WTC11 (cell line): ENCODE data around the gene CORO6. TPM values are rescaled to one million over a fixed set of nuclear protein-coding genes. Genes with fewer than 3 reads are reported as not detected.

Experiments used
- ATAC-seq: fragments of 200-7000 bp; cut with Tn5 transposase; 2 replicates; pipeline ENCODE4 v1.10.0; 2021; ENCODE audit warnings: mild to moderate bottlenecking, moderate library complexity
- CTCF ChIA-PET: fragments of 300-600 bp; sonication (Branson Sonifier 250); formaldehyde crosslinking; loops from one replicate; lab custom pipeline; 2021; ENCODE audit warnings: antibody characterized with exemption; lab: Charles Lee
- POLR2A ChIA-PET: fragments of 350-600 bp; sonication (Branson Sonifier 250); formaldehyde crosslinking; loops from one replicate; lab custom pipeline; 2021; ENCODE audit warnings: antibody characterized with exemption; lab: Charles Lee
- DNase-seq: peaks from one replicate; pipeline ENCODE4 v3.0.0; 2021; ENCODE audit warnings: low spot score
- H3K27ac Mint-ChIP-seq: 2 replicates; pipeline ENCODE4 v1.8.0; 2021; ENCODE audit warnings: mixed read lengths
- H3K27me3 Mint-ChIP-seq: 2 replicates; pipeline ENCODE4 v1.8.0; 2021; ENCODE audit warnings: low read depth, mild to moderate bottlenecking, moderate library complexity, mixed read lengths
- H3K36me3 Mint-ChIP-seq: 2 replicates; pipeline ENCODE4 v1.8.0; 2021; ENCODE audit warnings: mixed read lengths
- H3K4me1 Mint-ChIP-seq: 2 replicates; pipeline ENCODE4 v1.8.0; 2022; ENCODE audit warnings: mixed read lengths
- H3K4me3 Mint-ChIP-seq: 2 replicates; pipeline ENCODE4 v1.8.0; 2021; ENCODE audit warnings: mild to moderate bottlenecking, moderate library complexity, mixed read lengths
- H3K9me3 Mint-ChIP-seq: 2 replicates; pipeline ENCODE4 v1.8.0; 2021; ENCODE audit warnings: mixed read lengths
- ELF4 ChIP-seq: sonication (generic); formaldehyde crosslinking; IDR thresholded peaks from 2 replicates; pipeline ENCODE4 v1.8.1; 2022; ENCODE audit warnings: low read depth, mild to moderate bottlenecking, moderate library complexity, missing genetic modification reagents
- ETV6 ChIP-seq: sonication (generic); formaldehyde crosslinking; IDR thresholded peaks from 2 replicates; pipeline ENCODE4 v1.8.1; 2022; ENCODE audit warnings: mild to moderate bottlenecking, missing genetic modification reagents
- FOXP1 ChIP-seq: sonication (generic); formaldehyde crosslinking; IDR thresholded peaks from 2 replicates; pipeline ENCODE4 v1.8.0; 2022; ENCODE audit warnings: missing genetic modification reagents, mild to moderate bottlenecking, moderate library complexity, borderline replicate concordance
- GRHL2 ChIP-seq: fragments of 250-450 bp; sonication (Bioruptor Pico); IDR thresholded peaks from 2 replicates; pipeline ENCODE4 v1.8.0; 2022; ENCODE audit warnings: mild to moderate bottlenecking, moderate library complexity; ENCODE audit not compliant: insufficient replicate concordance, severe bottlenecking
- JAZF1 ChIP-seq: fragments of 250-450 bp; sonication (Bioruptor Pico); IDR thresholded peaks from 2 replicates; pipeline ENCODE4 v1.9.0; 2021; ENCODE audit warnings: moderate library complexity, mild to moderate bottlenecking, inconsistent platforms
- NFYB ChIP-seq: sonication (generic); formaldehyde crosslinking; conservative IDR thresholded peaks from 2 replicates; pipeline ENCODE4 v1.8.0; 2022; ENCODE audit warnings: low read depth, missing genetic modification reagents
- NR1H2 ChIP-seq: sonication (generic); formaldehyde crosslinking; IDR thresholded peaks from 2 replicates; pipeline ENCODE4 v1.9.0; 2021; ENCODE audit warnings: mild to moderate bottlenecking, moderate library complexity, missing genetic modification reagents
- NR3C1 ChIP-seq: sonication (generic); formaldehyde crosslinking; conservative IDR thresholded peaks from 2 replicates; pipeline ENCODE4 v1.8.1; 2023; ENCODE audit warnings: low read depth, mild to moderate bottlenecking, missing genetic modification reagents
- OVOL2 ChIP-seq: fragments of 250-450 bp; sonication (Bioruptor Pico); IDR thresholded peaks from 2 replicates; pipeline ENCODE4 v1.9.0; 2021; ENCODE audit warnings: mild to moderate bottlenecking, borderline replicate concordance
- PRRX2 ChIP-seq: fragments of 250-450 bp; sonication (Bioruptor Pico); IDR thresholded peaks from 2 replicates; pipeline ENCODE4 v1.8.0; 2021; ENCODE audit warnings: mild to moderate bottlenecking
- RELA ChIP-seq: sonication (generic); formaldehyde crosslinking; IDR thresholded peaks from 2 replicates; pipeline ENCODE4 v1.8.1; 2022; ENCODE audit warnings: missing genetic modification reagents, mild to moderate bottlenecking, borderline replicate concordance
- RORB ChIP-seq: fragments of 250-450 bp; sonication (Bioruptor Pico); IDR thresholded peaks from 2 replicates; pipeline ENCODE4 v1.9.0; 2021; ENCODE audit warnings: mild to moderate bottlenecking
- SMAD3 ChIP-seq: sonication (generic); formaldehyde crosslinking; IDR thresholded peaks from 2 replicates; pipeline ENCODE4 v1.8.0; 2022; ENCODE audit warnings: missing genetic modification reagents, mild to moderate bottlenecking, borderline replicate concordance
- SMAD4 ChIP-seq: sonication (generic); formaldehyde crosslinking; IDR thresholded peaks from 2 replicates; pipeline ENCODE4 v1.8.0; 2022; ENCODE audit warnings: mild to moderate bottlenecking, missing genetic modification reagents
- TEAD1 ChIP-seq: sonication (generic); formaldehyde crosslinking; IDR thresholded peaks from 2 replicates; pipeline ENCODE4 v1.8.0; 2022; ENCODE audit warnings: mild to moderate bottlenecking, missing genetic modification reagents
- USF2 ChIP-seq: sonication (generic); formaldehyde crosslinking; IDR thresholded peaks from 2 replicates; pipeline ENCODE4 v1.8.1; 2023; ENCODE audit warnings: mild to moderate bottlenecking, missing genetic modification reagents, moderate library complexity
- ZBTB43 ChIP-seq: sonication (generic); formaldehyde crosslinking; IDR thresholded peaks from 2 replicates; pipeline ENCODE4 v1.8.1; 2023; ENCODE audit warnings: mild to moderate bottlenecking, missing genetic modification reagents
- ZNF263 ChIP-seq: sonication (generic); formaldehyde crosslinking; IDR thresholded peaks from 2 replicates; pipeline ENCODE4 v1.8.1; 2022; ENCODE audit warnings: low read depth, mild to moderate bottlenecking, moderate library complexity, missing genetic modification reagents
- ZNF416 ChIP-seq: fragments of 250-450 bp; sonication (Bioruptor Pico); IDR thresholded peaks from 2 replicates; pipeline ENCODE4 v1.9.0; 2021; ENCODE audit warnings: mild to moderate bottlenecking, inconsistent platforms
- total RNA-seq: library from RNA; stranded (reverse); gene quantifications from 3 replicates; pipeline ENCODE4 v1.2.3, GENCODE V29; 2021
- TF ChIP-seq, protein P1 (sequence below): sonication (generic); formaldehyde crosslinking; IDR thresholded peaks from 2 replicates; pipeline ENCODE4 v1.8.1; 2023; ENCODE audit warnings: mild to moderate bottlenecking, moderate library complexity, missing genetic modification reagents
- TF ChIP-seq, protein P2 (sequence below): sonication (generic); formaldehyde crosslinking; IDR thresholded peaks from 2 replicates; pipeline ENCODE4 v1.8.1; 2022; ENCODE audit warnings: low read depth, missing genetic modification reagents, borderline replicate concordance
- TF ChIP-seq, protein P3 (sequence below): sonication (generic); formaldehyde crosslinking; IDR thresholded peaks from 2 replicates; pipeline ENCODE4 v1.8.0; 2023; ENCODE audit warnings: mild to moderate bottlenecking, missing genetic modification reagents
- TF ChIP-seq, protein P4 (sequence below): sonication (generic); formaldehyde crosslinking; IDR thresholded peaks from 2 replicates; pipeline ENCODE4 v1.8.0; 2022; ENCODE audit warnings: mild to moderate bottlenecking, missing genetic modification reagents
- TF ChIP-seq, protein P5 (sequence below): fragments of 250-450 bp; sonication (Bioruptor Pico); IDR thresholded peaks from 2 replicates; pipeline ENCODE4 v2.1.2; 2022; ENCODE audit warnings: mild to moderate bottlenecking, moderate library complexity

CORO6 gene
- total RNA-seq, 1 experiment from 2014 or later, result 8.9 TPM

DNA sequence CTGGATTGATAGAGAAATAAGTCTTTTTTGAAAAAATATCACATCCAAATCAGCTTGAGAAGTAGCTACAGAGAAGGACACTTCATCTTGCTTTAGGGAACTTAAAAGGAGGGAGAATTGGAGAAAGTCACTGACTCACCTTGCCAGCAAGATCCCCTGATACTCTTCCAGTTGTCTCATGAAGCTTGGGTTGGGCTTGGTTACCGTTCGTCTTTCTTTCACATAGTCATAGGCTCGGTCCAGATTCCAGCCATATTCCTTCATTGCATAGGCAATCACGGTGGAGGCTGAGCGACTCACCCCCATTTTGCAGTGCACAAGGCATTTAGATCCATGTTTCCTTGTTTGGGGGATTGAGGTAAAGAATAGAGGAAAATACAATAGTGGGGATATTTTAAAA, 25.3 kb upstream of the CORO6 start (continued):
- TF ChIP-seq SMAD4 (CRISPR knock-in tag), result no peak
- no peak for TF ChIP-seq ETV6 (CRISPR knock-in tag)
- no peak for TF ChIP-seq NR1H2 (CRISPR knock-in tag)
- no peak for TF ChIP-seq ZNF263 (CRISPR knock-in tag)
- no peak for TF ChIP-seq RORB (CRISPR knock-in tag)
- TF ChIP-seq, protein P1, sequence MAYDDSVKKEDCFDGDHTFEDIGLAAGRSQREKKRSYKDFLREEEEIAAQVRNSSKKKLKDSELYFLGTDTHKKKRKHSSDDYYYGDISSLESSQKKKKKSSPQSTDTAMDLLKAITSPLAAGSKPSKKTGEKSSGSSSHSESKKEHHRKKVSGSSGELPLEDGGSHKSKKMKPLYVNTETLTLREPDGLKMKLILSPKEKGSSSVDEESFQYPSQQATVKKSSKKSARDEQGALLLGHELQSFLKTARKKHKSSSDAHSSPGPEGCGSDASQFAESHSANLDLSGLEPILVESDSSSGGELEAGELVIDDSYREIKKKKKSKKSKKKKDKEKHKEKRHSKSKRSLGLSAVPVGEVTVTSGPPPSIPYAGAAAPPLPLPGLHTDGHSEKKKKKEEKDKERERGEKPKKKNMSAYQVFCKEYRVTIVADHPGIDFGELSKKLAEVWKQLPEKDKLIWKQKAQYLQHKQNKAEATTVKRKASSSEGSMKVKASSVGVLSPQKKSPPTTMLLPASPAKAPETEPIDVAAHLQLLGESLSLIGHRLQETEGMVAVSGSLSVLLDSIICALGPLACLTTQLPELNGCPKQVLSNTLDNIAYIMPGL (CRISPR knock-in tag), result no peak

DNA sequence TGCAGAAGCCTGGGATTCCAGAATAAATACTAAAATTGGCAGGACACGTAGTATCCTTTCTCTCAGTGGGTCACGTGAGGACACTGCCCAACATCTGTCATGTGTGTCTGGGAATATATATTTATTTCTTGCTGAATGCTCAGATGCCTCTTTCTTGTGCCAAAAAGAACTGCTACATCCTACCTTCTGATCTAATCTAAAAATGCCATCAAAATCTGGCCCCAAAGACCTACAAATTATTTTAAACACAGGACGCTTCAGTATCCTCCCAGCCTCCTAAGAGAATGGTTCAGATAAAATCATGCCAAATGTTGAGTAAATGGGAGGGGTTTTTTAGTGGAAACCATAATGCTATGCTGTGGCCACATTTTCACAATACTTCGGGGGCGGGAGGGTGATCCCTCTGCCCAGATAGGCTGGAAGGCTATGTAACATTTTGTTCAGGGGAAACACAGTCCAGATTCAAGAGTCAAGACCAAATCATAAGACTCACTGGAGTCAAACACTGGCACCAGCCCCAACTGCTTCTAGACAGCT, 22.9 kb upstream of the CORO6 start:
- no peaks in the 10 kb centered on the region for H3K9me3 Mint-ChIP-seq
- CTCF ChIA-PET, result interaction anchor here (2.1 kb wide), 1 partner anchor 28 kb away, joined by 5 read pairs; no protein-coding TSS in a partner anchor
- 0 out of 2 replicates have a peak overlapping the region, but pooled peaks have one; percentile 17 for H3K27ac Mint-ChIP-seq

DNA sequence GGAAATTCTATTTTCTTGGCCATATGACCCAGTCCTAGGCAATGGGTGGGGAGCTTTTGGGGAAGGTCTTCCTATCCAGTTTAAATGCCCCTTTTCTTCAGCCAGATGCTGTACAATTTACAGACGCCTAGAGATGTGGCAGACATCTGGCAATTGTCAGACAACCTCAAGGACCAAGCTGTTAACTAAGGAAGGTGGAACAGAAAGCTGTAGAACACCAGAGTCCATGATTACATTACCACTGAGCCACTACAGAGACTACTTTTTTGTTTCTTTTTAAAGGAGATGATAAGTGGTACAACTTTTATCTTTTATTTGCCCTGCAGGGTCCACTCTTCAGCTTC, 21.1 kb upstream of the CORO6 start:
- ATAC-seq, result no peak
- H3K36me3 Mint-ChIP-seq, result peaks cover 2% of the 10 kb centered on the region; the same call in 1 of the 2 replicates
- H3K4me3 Mint-ChIP-seq, result no peak overlapping the region
- no peak overlapping the region for H3K27ac Mint-ChIP-seq
- ChIA-PET POLR2A (no interaction called here), CTCF (interaction anchor here (1.9 to 2.4 kb wide), 2 partner anchors 27 to 287 kb away, joined by 7 to 13 read pairs; no protein-coding TSS in a partner anchor)
- no peaks in the 10 kb centered on the region for H3K9me3 Mint-ChIP-seq
- no peaks in the 10 kb centered on the region for H3K27me3 Mint-ChIP-seq
- peaks cover 27% of the 10 kb centered on the region for H3K4me1 Mint-ChIP-seq
- no peak for DNase-seq
- TF ChIP-seq ELF4 (CRISPR knock-in tag) (no peak), ZNF263 (CRISPR knock-in tag) (no peak), ZNF416 (no peak), USF2 (no peak)
- TF ChIP-seq, protein P2, sequence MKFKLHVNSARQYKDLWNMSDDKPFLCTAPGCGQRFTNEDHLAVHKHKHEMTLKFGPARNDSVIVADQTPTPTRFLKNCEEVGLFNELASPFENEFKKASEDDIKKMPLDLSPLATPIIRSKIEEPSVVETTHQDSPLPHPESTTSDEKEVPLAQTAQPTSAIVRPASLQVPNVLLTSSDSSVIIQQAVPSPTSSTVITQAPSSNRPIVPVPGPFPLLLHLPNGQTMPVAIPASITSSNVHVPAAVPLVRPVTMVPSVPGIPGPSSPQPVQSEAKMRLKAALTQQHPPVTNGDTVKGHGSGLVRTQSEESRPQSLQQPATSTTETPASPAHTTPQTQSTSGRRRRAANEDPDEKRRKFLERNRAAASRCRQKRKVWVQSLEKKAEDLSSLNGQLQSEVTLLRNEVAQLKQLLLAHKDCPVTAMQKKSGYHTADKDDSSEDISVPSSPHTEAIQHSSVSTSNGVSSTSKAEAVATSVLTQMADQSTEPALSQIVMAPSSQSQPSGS (CRISPR knock-in tag), result no peak
- TF ChIP-seq, protein P3, sequence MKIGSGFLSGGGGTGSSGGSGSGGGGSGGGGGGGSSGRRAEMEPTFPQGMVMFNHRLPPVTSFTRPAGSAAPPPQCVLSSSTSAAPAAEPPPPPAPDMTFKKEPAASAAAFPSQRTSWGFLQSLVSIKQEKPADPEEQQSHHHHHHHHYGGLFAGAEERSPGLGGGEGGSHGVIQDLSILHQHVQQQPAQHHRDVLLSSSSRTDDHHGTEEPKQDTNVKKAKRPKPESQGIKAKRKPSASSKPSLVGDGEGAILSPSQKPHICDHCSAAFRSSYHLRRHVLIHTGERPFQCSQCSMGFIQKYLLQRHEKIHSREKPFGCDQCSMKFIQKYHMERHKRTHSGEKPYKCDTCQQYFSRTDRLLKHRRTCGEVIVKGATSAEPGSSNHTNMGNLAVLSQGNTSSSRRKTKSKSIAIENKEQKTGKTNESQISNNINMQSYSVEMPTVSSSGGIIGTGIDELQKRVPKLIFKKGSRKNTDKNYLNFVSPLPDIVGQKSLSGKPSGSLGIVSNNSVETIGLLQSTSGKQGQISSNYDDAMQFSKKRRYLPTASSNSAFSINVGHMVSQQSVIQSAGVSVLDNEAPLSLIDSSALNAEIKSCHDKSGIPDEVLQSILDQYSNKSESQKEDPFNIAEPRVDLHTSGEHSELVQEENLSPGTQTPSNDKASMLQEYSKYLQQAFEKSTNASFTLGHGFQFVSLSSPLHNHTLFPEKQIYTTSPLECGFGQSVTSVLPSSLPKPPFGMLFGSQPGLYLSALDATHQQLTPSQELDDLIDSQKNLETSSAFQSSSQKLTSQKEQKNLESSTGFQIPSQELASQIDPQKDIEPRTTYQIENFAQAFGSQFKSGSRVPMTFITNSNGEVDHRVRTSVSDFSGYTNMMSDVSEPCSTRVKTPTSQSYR, result no peak

More for the DNA sequence above, 22.9 kb upstream of the CORO6 start:
- TF ChIP-seq TEAD1 (CRISPR knock-in tag) (no peak), PRRX2 (CRISPR knock-in tag) (no peak), RELA (CRISPR knock-in tag) (no peak), NR3C1 (CRISPR knock-in tag) (no peak), SMAD3 (CRISPR knock-in tag) (no peak), JAZF1 (CRISPR knock-in tag) (no peak), GRHL2 (CRISPR knock-in tag) (no peak), FOXP1 (CRISPR knock-in tag) (no peak), ZBTB43 (CRISPR knock-in tag) (no peak), NFYB (no peak), OVOL2 (no peak)
- TF ChIP-seq, protein P4, sequence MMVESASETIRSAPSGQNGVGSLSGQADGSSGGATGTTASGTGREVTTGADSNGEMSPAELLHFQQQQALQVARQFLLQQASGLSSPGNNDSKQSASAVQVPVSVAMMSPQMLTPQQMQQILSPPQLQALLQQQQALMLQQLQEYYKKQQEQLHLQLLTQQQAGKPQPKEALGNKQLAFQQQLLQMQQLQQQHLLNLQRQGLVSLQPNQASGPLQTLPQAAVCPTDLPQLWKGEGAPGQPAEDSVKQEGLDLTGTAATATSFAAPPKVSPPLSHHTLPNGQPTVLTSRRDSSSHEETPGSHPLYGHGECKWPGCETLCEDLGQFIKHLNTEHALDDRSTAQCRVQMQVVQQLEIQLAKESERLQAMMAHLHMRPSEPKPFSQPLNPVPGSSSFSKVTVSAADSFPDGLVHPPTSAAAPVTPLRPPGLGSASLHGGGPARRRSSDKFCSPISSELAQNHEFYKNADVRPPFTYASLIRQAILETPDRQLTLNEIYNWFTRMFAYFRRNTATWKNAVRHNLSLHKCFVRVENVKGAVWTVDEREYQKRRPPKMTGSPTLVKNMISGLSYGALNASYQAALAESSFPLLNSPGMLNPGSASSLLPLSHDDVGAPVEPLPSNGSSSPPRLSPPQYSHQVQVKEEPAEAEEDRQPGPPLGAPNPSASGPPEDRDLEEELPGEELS (CRISPR knock-in tag), result no peak
- TF ChIP-seq, protein P5, sequence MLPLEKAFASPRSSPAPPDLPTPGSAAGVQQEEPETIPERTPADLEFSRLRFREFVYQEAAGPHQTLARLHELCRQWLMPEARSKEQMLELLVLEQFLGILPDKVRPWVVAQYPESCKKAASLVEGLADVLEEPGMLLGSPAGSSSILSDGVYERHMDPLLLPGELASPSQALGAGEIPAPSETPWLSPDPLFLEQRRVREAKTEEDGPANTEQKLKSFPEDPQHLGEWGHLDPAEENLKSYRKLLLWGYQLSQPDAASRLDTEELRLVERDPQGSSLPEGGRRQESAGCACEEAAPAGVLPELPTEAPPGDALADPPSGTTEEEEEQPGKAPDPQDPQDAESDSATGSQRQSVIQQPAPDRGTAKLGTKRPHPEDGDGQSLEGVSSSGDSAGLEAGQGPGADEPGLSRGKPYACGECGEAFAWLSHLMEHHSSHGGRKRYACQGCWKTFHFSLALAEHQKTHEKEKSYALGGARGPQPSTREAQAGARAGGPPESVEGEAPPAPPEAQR, result no peak
- ATAC-seq, result no peak
- peaks cover 2% of the 10 kb centered on the region; the same call in 1 of the 2 replicates for H3K36me3 Mint-ChIP-seq
- no peak overlapping the region for H3K4me3 Mint-ChIP-seq
- H3K4me1 Mint-ChIP-seq, result peaks cover 11% of the 10 kb centered on the region
- no peak for DNase-seq
- POLR2A ChIA-PET, result interaction anchor here (0.5 kb wide), 1 partner anchor 118 kb away, joined by 4 read pairs; no protein-coding TSS in a partner anchor
- H3K27me3 Mint-ChIP-seq, result no peaks in the 10 kb centered on the region
